Measurements from ENCODE around the gene ADPRS. TPM values are rescaled to one million over a fixed set of nuclear protein-coding genes. Genes with fewer than 3 reads are reported as not detected.

Gene ADPRS
- 27.7 TPM for polyA plus RNA-seq (2013, experiment 1 of 4)
- polyA plus RNA-seq (2013, experiment 2 of 4) = 27.2 TPM
- 23.3 TPM for polyA plus RNA-seq (2013, experiment 3 of 4)
- 22.9 TPM for polyA plus RNA-seq (2013, experiment 4 of 4)

- H3K27ac ChIP-seq (ENCODE audit: insufficient read depth, low read depth, low read length, poor library complexity, severe bottlenecking) = no peak within 1 kb of the TSS
- peaks cover 16% of the 10 kb centered on the region for H3K4me1 ChIP-seq (ENCODE audit: control insufficient read depth, insufficient read depth, low read length)
- H3K9me3 ChIP-seq (ENCODE audit: control insufficient read depth, low read length) = no peaks in the 10 kb centered on the region
- 2 to 3% methylated on average over 84 of the region's 84 CpGs for WGBS, 2 experiments
- no peaks in the 10 kb centered on the region for H3K27me3 ChIP-seq (ENCODE audit: control insufficient read depth, insufficient read depth, low read length, poor library complexity, severe bottlenecking)
- H3K4me3 ChIP-seq (ENCODE audit: insufficient read depth, low read depth, low read length) = peak within 1 kb of the TSS; percentile 99
- peaks cover 33% of the 10 kb centered on the region for H3K36me3 ChIP-seq (ENCODE audit: control insufficient read depth, insufficient read depth, low read length)
Observed at GRCh38 chr1:36088577-36089392, at the start of gene ADPRS. Gene ADPRS, plus strand, starts transcription at chr1:36088892. Its CDS starts 13 bp downstream, at chr1:36088905.

GRCh38 chr1:36040238-36040637 is 48.5 kb upstream of the ADPRS start:
- WGBS, 2 experiments = 90 to 100% methylated on average over 1 to 2 of the region's 2 CpGs
- H3K9me3 ChIP-seq (ENCODE audit: control insufficient read depth, low read length) = no peaks in the 10 kb centered on the region
- H3K36me3 ChIP-seq (ENCODE audit: control insufficient read depth, insufficient read depth, low read length) = peaks cover 20% of the 10 kb centered on the region
- no peak overlapping the region for H3K4me3 ChIP-seq (ENCODE audit: insufficient read depth, low read depth, low read length)
- H3K27me3 ChIP-seq (ENCODE audit: control insufficient read depth, insufficient read depth, low read length, poor library complexity, severe bottlenecking) = no peaks in the 10 kb centered on the region
- H3K4me1 ChIP-seq (ENCODE audit: control insufficient read depth, insufficient read depth, low read length) = no peaks in the 10 kb centered on the region
- H3K27ac ChIP-seq (ENCODE audit: insufficient read depth, low read depth, low read length, poor library complexity, severe bottlenecking) = no peak overlapping the region

- no peak overlapping the region for H3K27ac ChIP-seq (ENCODE audit: insufficient read depth, low read depth, low read length, poor library complexity, severe bottlenecking)
- H3K27me3 ChIP-seq (ENCODE audit: control insufficient read depth, insufficient read depth, low read length, poor library complexity, severe bottlenecking) = no peaks in the 10 kb centered on the region
- H3K36me3 ChIP-seq (ENCODE audit: control insufficient read depth, insufficient read depth, low read length) = peaks cover 9% of the 10 kb centered on the region
- H3K9me3 ChIP-seq (ENCODE audit: control insufficient read depth, low read length) = no peaks in the 10 kb centered on the region
- no peaks in the 10 kb centered on the region for H3K4me1 ChIP-seq (ENCODE audit: control insufficient read depth, insufficient read depth, low read length)
- no peak overlapping the region for H3K4me3 ChIP-seq (ENCODE audit: insufficient read depth, low read depth, low read length)
Observed at GRCh38 chr1:36051821-36052220, 36.9 kb upstream of the ADPRS start.

- Histone ChIP-seq H3K27me3 (ENCODE audit: control insufficient read depth, insufficient read depth, low read length, poor library complexity, severe bottlenecking) (no peaks in the 10 kb centered on the region), H3K27ac (ENCODE audit: insufficient read depth, low read depth, low read length, poor library complexity, severe bottlenecking) (no peak overlapping the region), H3K4me1 (ENCODE audit: control insufficient read depth, insufficient read depth, low read length) (no peaks in the 10 kb centered on the region), H3K9me3 (ENCODE audit: control insufficient read depth, low read length) (no peaks in the 10 kb centered on the region), H3K36me3 (ENCODE audit: control insufficient read depth, insufficient read depth, low read length) (no peaks in the 10 kb centered on the region), H3K4me3 (ENCODE audit: insufficient read depth, low read depth, low read length) (no peak overlapping the region)
Observed at GRCh38 chr1:36053978-36054377, 34.7 kb upstream of the ADPRS start.

GRCh38 chr1:36055706-36056105 is 33.0 kb upstream of the ADPRS start:
- WGBS, 2 experiments = 95 to 99% methylated on average over 5 of the region's 5 CpGs
- H3K4me1 ChIP-seq (ENCODE audit: control insufficient read depth, insufficient read depth, low read length) = no peaks in the 10 kb centered on the region
- no peak overlapping the region for H3K27ac ChIP-seq (ENCODE audit: insufficient read depth, low read depth, low read length, poor library complexity, severe bottlenecking)
- no peak overlapping the region for H3K4me3 ChIP-seq (ENCODE audit: insufficient read depth, low read depth, low read length)
- no peaks in the 10 kb centered on the region for H3K27me3 ChIP-seq (ENCODE audit: control insufficient read depth, insufficient read depth, low read length, poor library complexity, severe bottlenecking)
- H3K36me3 ChIP-seq (ENCODE audit: control insufficient read depth, insufficient read depth, low read length) = no peaks in the 10 kb centered on the region
- H3K9me3 ChIP-seq (ENCODE audit: control insufficient read depth, low read length) = no peaks in the 10 kb centered on the region

- H3K9me3 ChIP-seq (ENCODE audit: control insufficient read depth, low read length) = no peaks in the 10 kb centered on the region
Observed at GRCh38 chr1:36062315-36062714, 26.4 kb upstream of the ADPRS start.

GRCh38 chr1:36067871-36068270 is 20.8 kb upstream of the ADPRS start:
- no peak overlapping the region for H3K4me3 ChIP-seq (ENCODE audit: insufficient read depth, low read depth, low read length)
- no peaks in the 10 kb centered on the region for H3K4me1 ChIP-seq (ENCODE audit: control insufficient read depth, insufficient read depth, low read length)
- no peaks in the 10 kb centered on the region for H3K36me3 ChIP-seq (ENCODE audit: control insufficient read depth, insufficient read depth, low read length)
- no peaks in the 10 kb centered on the region for H3K27me3 ChIP-seq (ENCODE audit: control insufficient read depth, insufficient read depth, low read length, poor library complexity, severe bottlenecking)
- H3K9me3 ChIP-seq (ENCODE audit: control insufficient read depth, low read length) = no peaks in the 10 kb centered on the region
- H3K27ac ChIP-seq (ENCODE audit: insufficient read depth, low read depth, low read length, poor library complexity, severe bottlenecking) = no peak overlapping the region

More at GRCh38 chr1:36062315-36062714, 26.4 kb upstream of the ADPRS start:
- Histone ChIP-seq H3K4me1 (ENCODE audit: control insufficient read depth, insufficient read depth, low read length) (no peaks in the 10 kb centered on the region), H3K27me3 (ENCODE audit: control insufficient read depth, insufficient read depth, low read length, poor library complexity, severe bottlenecking) (no peaks in the 10 kb centered on the region), H3K4me3 (ENCODE audit: insufficient read depth, low read depth, low read length) (no peak overlapping the region), H3K27ac (ENCODE audit: insufficient read depth, low read depth, low read length, poor library complexity, severe bottlenecking) (no peak overlapping the region), H3K36me3 (ENCODE audit: control insufficient read depth, insufficient read depth, low read length) (no peaks in the 10 kb centered on the region)
- 94 to 100% methylated on average over 1 of the region's 1 CpG for WGBS, 2 experiments

GRCh38 chr1:36068866-36069265 is 19.8 kb upstream of the ADPRS start:
- Histone ChIP-seq H3K27ac (ENCODE audit: insufficient read depth, low read depth, low read length, poor library complexity, severe bottlenecking) (no peak overlapping the region), H3K27me3 (ENCODE audit: control insufficient read depth, insufficient read depth, low read length, poor library complexity, severe bottlenecking) (no peaks in the 10 kb centered on the region), H3K4me3 (ENCODE audit: insufficient read depth, low read depth, low read length) (no peak overlapping the region), H3K4me1 (ENCODE audit: control insufficient read depth, insufficient read depth, low read length) (no peaks in the 10 kb centered on the region), H3K9me3 (ENCODE audit: control insufficient read depth, low read length) (no peaks in the 10 kb centered on the region), H3K36me3 (ENCODE audit: control insufficient read depth, insufficient read depth, low read length) (no peaks in the 10 kb centered on the region)
- WGBS, 2 experiments = 82 to 91% methylated on average over 2 of the region's 2 CpGs

- H3K27ac ChIP-seq (ENCODE audit: insufficient read depth, low read depth, low read length, poor library complexity, severe bottlenecking) = no peak overlapping the region
- no peaks in the 10 kb centered on the region for H3K27me3 ChIP-seq (ENCODE audit: control insufficient read depth, insufficient read depth, low read length, poor library complexity, severe bottlenecking)
- H3K9me3 ChIP-seq (ENCODE audit: control insufficient read depth, low read length) = no peaks in the 10 kb centered on the region
- WGBS, 2 experiments = 85 to 91% methylated on average over 2 of the region's 2 CpGs
- H3K36me3 ChIP-seq (ENCODE audit: control insufficient read depth, insufficient read depth, low read length) = no peaks in the 10 kb centered on the region
- no peaks in the 10 kb centered on the region for H3K4me1 ChIP-seq (ENCODE audit: control insufficient read depth, insufficient read depth, low read length)
- no peak overlapping the region for H3K4me3 ChIP-seq (ENCODE audit: insufficient read depth, low read depth, low read length)
Observed at GRCh38 chr1:36070349-36070748, 18.3 kb upstream of the ADPRS start.

- WGBS, 2 experiments = 79 to 89% methylated on average over 4 of the region's 4 CpGs
- H3K9me3 ChIP-seq (ENCODE audit: control insufficient read depth, low read length) = no peaks in the 10 kb centered on the region
- H3K27me3 ChIP-seq (ENCODE audit: control insufficient read depth, insufficient read depth, low read length, poor library complexity, severe bottlenecking) = no peaks in the 10 kb centered on the region
- no peak overlapping the region for H3K4me3 ChIP-seq (ENCODE audit: insufficient read depth, low read depth, low read length)
- no peaks in the 10 kb centered on the region for H3K36me3 ChIP-seq (ENCODE audit: control insufficient read depth, insufficient read depth, low read length)
- H3K27ac ChIP-seq (ENCODE audit: insufficient read depth, low read depth, low read length, poor library complexity, severe bottlenecking) = no peak overlapping the region
- H3K4me1 ChIP-seq (ENCODE audit: control insufficient read depth, insufficient read depth, low read length) = no peaks in the 10 kb centered on the region
Observed at GRCh38 chr1:36076979-36077573, 11.6 kb upstream of the ADPRS start.

Measured in ectodermal cell (in vitro differentiated cells).